K562 (cell line): Measurements from ENCODE around the gene DCAF11. TPM values are rescaled to one million over a fixed set of nuclear protein-coding genes. Genes with fewer than 3 reads are reported as not detected.

Experiments
- ATAC-seq: fragments of 200-7000 bp; cut with Tn5 transposase; 3 replicates; pipeline ENCODE4 v1.9.1; 2020; ENCODE audit warnings: moderate library complexity
- BruUV-seq: library from RNA; stranded (reverse); fragments of 400-500 nt; replicated peaks from 2 replicates; lab custom pipeline; 2021; lab: Mats Ljungman, UMichigan
- CTCF ChIA-PET: fragments of 300-600 bp; formaldehyde crosslinking; extraction: SDS; loops from one replicate; lab custom pipeline; 2021; ENCODE audit warnings: low intra/inter-chr PET ratio; lab: Yijun Ruan, JAX
- POLR2A ChIA-PET: fragments of 300-600, 350-650 bp; sonication (Branson Sonifier 250); formaldehyde crosslinking; extraction: SDS; loops from one replicate; lab custom pipeline; 2021; ENCODE audit warnings: antibody characterized with exemption, inconsistent platforms; lab: Yijun Ruan, JAX
- DNase-seq, 4 experiments: peaks; one replicate each; pipeline versions ENCODE4 v3.0.0 to v3.0.0-alpha.2; 2011 to 2018; ENCODE audit warnings: low spot score in 3 of 4, mixed read lengths in 3 of 4; ENCODE audit errors: extremely low read depth in 1 of 4
- FAIRE-seq: peaks from 2 replicates; lab custom pipeline; 2011; peaks lifted over from hg19 to GRCh38; lab: Jason Lieb, UNC
- H2AFZ ChIP-seq: 2 replicates; pipeline ENCODE4 v1.6.0; 2011; ENCODE audit warnings: low read depth, low read length, control low read depth, inconsistent platforms
- H3K27ac ChIP-seq: fragments of 200-600 bp; 3 replicates; pipeline ENCODE4 v1.8.0; 2011; ENCODE audit warnings: low read depth, mild to moderate bottlenecking, control low read depth, inconsistent platforms, low read length, moderate library complexity, mixed read lengths; ENCODE audit errors: extremely low read depth
- H3K27me3 ChIP-seq, 2 experiments: fragments of 300-600 bp in 1 of 2; 2 replicates in 1 of 2; 3 replicates in 1 of 2; pipeline versions ENCODE4 v1.6.0 to v1.8.0; 2011; ENCODE audit warnings: inconsistent platforms in 2 of 2, low read length in 2 of 2, mild to moderate bottlenecking in 1 of 2, mixed read lengths in 1 of 2, moderate library complexity in 1 of 2; ENCODE audit not compliant: control insufficient read depth in 2 of 2, insufficient read depth in 2 of 2
- H3K36me3 ChIP-seq: fragments of 300-600 bp; 3 replicates; pipeline ENCODE4 v1.8.0; 2011; ENCODE audit warnings: mild to moderate bottlenecking, low read length, inconsistent platforms; ENCODE audit not compliant: control insufficient read depth, insufficient read depth
- H3K4me1 ChIP-seq, 2 experiments: fragments of 200-600 bp in 1 of 2; replicated peaks in 1 of 2; 2 replicates in 1 of 2; 3 replicates in 1 of 2; pipeline versions ENCODE4 v1.5.1 to v1.8.0; 2011; ENCODE audit warnings: inconsistent platforms in 2 of 2, low read length in 2 of 2, mild to moderate bottlenecking in 1 of 2, mixed read lengths in 1 of 2, moderate library complexity in 1 of 2; ENCODE audit not compliant: control insufficient read depth in 2 of 2, insufficient read depth in 2 of 2
- H3K4me2 ChIP-seq: 2 replicates; pipeline ENCODE4 v1.6.1; 2011; ENCODE audit warnings: low read length, control low read depth, inconsistent platforms, mixed read lengths; ENCODE audit not compliant: insufficient read depth
- H3K4me3 ChIP-seq: fragments of 200-600 bp; sonication (generic), shearing (Covaris generic); 2 replicates; pipeline ENCODE4 v1.5.1; 2016; ENCODE audit warnings: control low read depth, inconsistent platforms
- H3K79me2 ChIP-seq: fragments of 200-600 bp; 3 replicates; pipeline ENCODE4 v1.8.0; 2011; ENCODE audit warnings: low read length, inconsistent platforms; ENCODE audit not compliant: control insufficient read depth, insufficient read depth
- H3K9ac ChIP-seq, 2 experiments: 2 replicates each; pipeline versions ENCODE4 v1.6.0 to v1.6.1; 2011; ENCODE audit warnings: low read depth in 2 of 2, low read length in 2 of 2, control low read depth in 1 of 2, inconsistent platforms in 1 of 2, mild to moderate bottlenecking in 1 of 2, mixed read lengths in 1 of 2; ENCODE audit not compliant: insufficient read depth in 1 of 2
- H3K9me1 ChIP-seq: one replicate; pipeline ENCODE4 v1.6.0; 2011; ENCODE audit warnings: inconsistent platforms, mild to moderate bottlenecking, low read length, moderate library complexity; ENCODE audit not compliant: control insufficient read depth, insufficient read depth
- H3K9me3 ChIP-seq: replicated peaks from 2 replicates; pipeline ENCODE4 v1.5.1; 2011; ENCODE audit warnings: low read depth, low read length, inconsistent platforms; ENCODE audit not compliant: control insufficient read depth, insufficient read depth
- H4K20me1 ChIP-seq: replicated peaks from 2 replicates; pipeline ENCODE4 v1.6.1; 2011; ENCODE audit warnings: low read length, inconsistent platforms, mixed read lengths; ENCODE audit not compliant: control insufficient read depth, insufficient read depth
- SIN3A ChIP-seq, 2 experiments: fragments of 150-350 bp in 1 of 2; IDR thresholded peaks; 2 replicates each; pipeline ENCODE4 v1.6.1; 2011 to 2016; ENCODE audit warnings: borderline replicate concordance in 2 of 2, low read depth in 2 of 2, low read length in 2 of 2, mild to moderate bottlenecking in 2 of 2, moderate library complexity in 2 of 2; ENCODE audit not compliant: control insufficient read depth in 1 of 2
- ZNF316 ChIP-seq: fragments of 450-650 bp; IDR thresholded peaks from 2 replicates; pipeline ENCODE4 v1.6.1; 2016
- ZNF583 ChIP-seq: fragments of 250-450 bp; sonication (Bioruptor Pico); IDR thresholded peaks from 2 replicates; pipeline ENCODE4 v1.4.0; 2020
- WGBS: fragments of 100-300 bp; shearing (Covaris generic); methylation state at CpG from one replicate; pipeline ENCODE4 v1.1.6; 2016; ENCODE audit warnings: low coverage, mixed read lengths; ENCODE audit not compliant: insufficient coverage; ENCODE audit errors: missing lambda C conversion rate; 5-methylcytosine and 5-hydroxymethylcytosine counted together
- in situ Hi-C: fragments of 300-500 bp; cut with MboI; formaldehyde crosslinking; loops from 4 replicates; pipeline ENCODE4 v1.15.0; 2018; ENCODE audit warnings: inconsistent platforms, mixed read lengths
- intact Hi-C: fragments of 100-400 bp; cut with micrococcal nuclease; formaldehyde crosslinking; loops from 2 replicates; pipeline ENCODE4 v1.14.2; 2022
- polyA plus RNA-seq, 8 experiments: library from polyadenylated mRNA; depleted of rRNA in 4 of 8; stranded (reverse) in 5 of 8; unstranded in 3 of 8; fragments of >200 nt; fragmentation: Nextera tagmentation in 2 of 8; fragmentation: Illumina TruSeq in 1 of 8; extraction: Ambion mirVana in 2 of 8; extraction: Trizol in 1 of 8; gene quantifications; 2 replicates each; pipeline versions ENCODE4 v1.2.1 to v1.2.3, GENCODE V29; 2011 to 2014; ENCODE audit warnings: inconsistent platforms in 1 of 8, missing spikeins in 1 of 8
- total RNA-seq, 7 experiments: library from RNA; depleted of rRNA in 6 of 7; stranded (reverse); fragments of >200 nt in 6 of 7; fragmentation: Illumina TruSeq in 2 of 7; extraction: Trizol in 2 of 7; gene quantifications; 2 replicates each; pipeline versions ENCODE4 v1.2.1 to v1.2.3, GENCODE V29; 2011 to 2021; ENCODE audit warnings: low replicate concordance in 1 of 7
- TF ChIP-seq, protein P1 (sequence below), 2 experiments: fragments of 450-650 bp in 1 of 2; sonication (generic) in 1 of 2; formaldehyde crosslinking in 1 of 2; IDR thresholded peaks in 1 of 2; conservative IDR thresholded peaks in 1 of 2; 2 replicates each; pipeline versions ENCODE4 v1.6.1 to v1.8.1; 2016 to 2023; ENCODE audit warnings: mild to moderate bottlenecking in 2 of 2, moderate library complexity in 2 of 2, inconsistent platforms in 1 of 2, missing genetic modification reagents in 1 of 2

Gene DCAF11
- total and polyA plus RNA-seq, 9 of the 15 experiments (the other 6 are each of a cell fraction or from before 2014, with no cell fraction given) = 8.5 to 46.2 (median 36.4) TPM

DNA sequence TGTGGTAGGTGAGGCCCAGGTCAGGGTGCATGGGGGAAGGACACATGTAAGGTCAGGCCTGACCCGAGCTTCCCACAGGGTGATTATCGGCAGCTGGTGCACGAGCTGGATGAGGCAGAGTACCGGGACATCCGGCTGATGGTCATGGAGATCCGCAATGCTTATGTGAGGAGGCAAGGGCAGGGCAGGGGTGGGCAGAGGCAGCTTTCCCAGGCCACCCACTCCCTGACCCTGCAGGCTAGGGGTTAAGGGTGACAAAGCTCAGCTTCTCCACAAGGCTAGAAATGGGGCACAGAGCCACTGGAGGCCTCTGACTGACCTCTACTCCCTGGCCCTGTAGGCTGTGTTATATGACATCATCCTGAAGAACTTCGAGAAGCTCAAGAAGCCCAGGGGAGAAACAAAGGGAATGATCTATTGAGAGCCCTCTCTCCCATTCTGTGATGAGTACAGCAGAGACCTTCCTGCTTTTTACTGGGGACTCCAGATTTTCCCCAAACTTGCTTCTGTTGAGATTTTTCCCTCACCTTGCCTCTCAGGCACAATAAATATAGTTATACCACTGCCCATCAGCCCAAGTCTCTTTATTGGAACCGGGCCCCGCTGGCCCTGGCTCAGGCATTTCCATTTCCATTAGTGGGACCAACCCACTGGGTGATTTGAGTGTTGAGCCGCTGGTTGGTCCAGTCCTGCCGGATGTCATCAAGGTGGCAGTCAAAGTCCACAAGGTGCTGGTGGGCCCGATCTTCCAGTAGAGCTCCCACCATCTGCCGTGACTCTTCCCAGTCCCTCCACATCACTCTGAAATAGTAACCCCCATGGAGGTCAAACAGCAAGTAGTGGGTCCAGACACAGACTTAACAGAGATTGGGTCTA is 24.1 kb downstream of the DCAF11 start:
- peaks cover 19 to 36% of the 10 kb centered on the region in 2 experiments; a peak in 4 of 5 replicates for H3K4me1 ChIP-seq
- H3K4me3 ChIP-seq = no peak overlapping the region
- ATAC-seq = no peak
- intact Hi-C loops (no loop called here), in situ Hi-C loops (no loop called here)
- POLR2A ChIA-PET = interaction anchor here (1.5 to 1.8 kb wide), 2 partner anchors 24 to 45 kb away, joined by 4 read pairs; partner anchors contain the start of genes DCAF11, NRL and PCK2
- peaks cover 20% of the 10 kb centered on the region for H3K79me2 ChIP-seq
- no TSS peak for BruUV-seq
- no peak for TF ChIP-seq ZNF316
- TF ChIP-seq SIN3A (IDR thresholded peaks at IDR 0.05; ENCODE audit: borderline replicate concordance in 2 of 2, control insufficient read depth in 1 of 2, low read depth in 2 of 2, low read length in 2 of 2) = no peak
- TF ChIP-seq ZNF583 (CRISPR knock-in tag) = no peak
- TF ChIP-seq, protein P1, sequence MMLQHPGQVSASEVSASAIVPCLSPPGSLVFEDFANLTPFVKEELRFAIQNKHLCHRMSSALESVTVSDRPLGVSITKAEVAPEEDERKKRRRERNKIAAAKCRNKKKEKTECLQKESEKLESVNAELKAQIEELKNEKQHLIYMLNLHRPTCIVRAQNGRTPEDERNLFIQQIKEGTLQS (IDR thresholded peaks at IDR 0.05) = 0 out of 2 replicates have a peak, but pooled peaks have one; percentile 12
- TF ChIP-seq, protein P1 (CRISPR knock-in tag; conservative IDR thresholded peaks at IDR 0.05) = no peak
- no peaks in the 10 kb centered on the region for H3K9me3 ChIP-seq
- H3K9ac ChIP-seq = peak overlapping the region in 1 of 2 experiments; percentile 42; a peak in 1 of 4 replicates
- no peaks in the 10 kb centered on the region; the same call in 1 of the 2 replicates for H4K20me1 ChIP-seq
- no peaks in the 10 kb centered on the region for H3K27me3 ChIP-seq
- 86% methylated on average over 13 of the region's 13 CpGs for WGBS
- no peaks in the 10 kb centered on the region for H3K9me1 ChIP-seq
- FAIRE-seq = no peak
- peaks cover 34% of the 10 kb centered on the region for H3K36me3 ChIP-seq
- H3K27ac ChIP-seq = no peak overlapping the region
- no peak overlapping the region for H2AFZ ChIP-seq
- no peak overlapping the region for H3K4me2 ChIP-seq
- no peak for DNase-seq
- CTCF ChIA-PET = no interaction called here
